Embryonic facial prominence (tissue), 1 donor: ENCODE data around the gene TAOK1.

Source experiments
- DNase-seq: peaks from one replicate; pipeline ENCODE4 v3.0.0-alpha.2; 2016; ENCODE audit errors: extremely low spot score

Gene TAOK1

GRCh38 chr17:29379084-29379991, 10.8 kb upstream of the TAOK1 start:
- DNase-seq: no peak

GRCh38 chr17:29383686-29384085, 6.5 kb upstream of the TAOK1 start:
- no peak for DNase-seq

GRCh38 chr17:29384901-29385300, 5.3 kb upstream of the TAOK1 start:
- DNase-seq: no peak

GRCh38 chr17:29386760-29387159, 3.4 kb upstream of the TAOK1 start:
- DNase-seq: no peak

- DNase-seq: no peak
These were observed 1.2 kb upstream of the TAOK1 start for GRCh38 chr17:29388937-29389336.

GRCh38 chr17:29390851-29391631, 878 bp downstream of the TAOK1 start:
- no peak for DNase-seq

- no peak for DNase-seq
These were observed 3.3 kb downstream of the TAOK1 start for GRCh38 chr17:29393436-29393835.

GRCh38 chr17:29394761-29395160, 4.6 kb downstream of the TAOK1 start:
- DNase-seq: no peak

- DNase-seq: no peak
These were observed 5.9 kb downstream of the TAOK1 start for GRCh38 chr17:29396066-29396465.

GRCh38 chr17:29399634-29400033, 9.5 kb downstream of the TAOK1 start:
- no peak for DNase-seq

- no peak for DNase-seq
These were observed 10.7 kb downstream of the TAOK1 start for GRCh38 chr17:29400818-29401217.

GRCh38 chr17:29401258-29401657, 11.1 kb downstream of the TAOK1 start:
- no peak for DNase-seq

GRCh38 chr17:29407856-29408255, 17.7 kb downstream of the TAOK1 start:
- no peak for DNase-seq

- no peak for DNase-seq
These were observed 19.8 kb downstream of the TAOK1 start for GRCh38 chr17:29409963-29410362.

- no peak for DNase-seq
These were observed 22.8 kb downstream of the TAOK1 start for GRCh38 chr17:29412780-29413565.

GRCh38 chr17:29420128-29420527, 30.0 kb downstream of the TAOK1 start:
- DNase-seq: no peak

- no peak for DNase-seq
These were observed 40.1 kb downstream of the TAOK1 start for GRCh38 chr17:29430275-29430674.

GRCh38 chr17:29433541-29433940, 43.4 kb downstream of the TAOK1 start:
- no peak for DNase-seq

- DNase-seq: no peak
These were observed 44.4 kb downstream of the TAOK1 start for GRCh38 chr17:29434550-29434949.

- DNase-seq: no peak
These were observed 52.3 kb downstream of the TAOK1 start for GRCh38 chr17:29442451-29442850.

GRCh38 chr17:29443041-29443739, 53.0 kb downstream of the TAOK1 start:
- no peak for DNase-seq
